ENCODE data around the gene DMKN.
A peak's percentile ranks its signal among the peaks of the same experiment; 100 is the strongest.

Gene DMKN

GRCh38 chr19:35546532-35546931, 33.1 kb upstream of the DMKN start:
- no peak for ATAC-seq
- TF ChIP-seq ZNF565 (CRISPR knock-in tag; conservative IDR thresholded peaks at IDR 0.05; ENCODE audit: low read depth), result no peak
- TF ChIP-seq ISL1 (CRISPR knock-in tag; IDR thresholded peaks at IDR 0.05), result no peak
- no peak for TF ChIP-seq ESRRG (CRISPR knock-in tag; IDR thresholded peaks at IDR 0.05)
- no peak for TF ChIP-seq ZC3H10 (CRISPR knock-in tag; IDR thresholded peaks at IDR 0.05)
- TF ChIP-seq PPARA (CRISPR knock-in tag; IDR thresholded peaks at IDR 0.05; ENCODE audit: borderline replicate concordance), result no peak
- TF ChIP-seq PATZ1 (CRISPR knock-in tag; IDR thresholded peaks at IDR 0.05; ENCODE audit: borderline replicate concordance), result no peak
- no peak for TF ChIP-seq CSRNP3 (CRISPR knock-in tag; IDR thresholded peaks at IDR 0.05)
- TF ChIP-seq BACH2 (CRISPR knock-in tag; IDR thresholded peaks at IDR 0.05; ENCODE audit: borderline replicate concordance), result no peak
- TF ChIP-seq CSDC2 (CRISPR knock-in tag; IDR thresholded peaks at IDR 0.05), result no peak
- no peak for TF ChIP-seq TCF4 (CRISPR knock-in tag; IDR thresholded peaks at IDR 0.05; ENCODE audit: borderline replicate concordance)

- ATAC-seq, result peak; percentile 55
- TF ChIP-seq BACH2 (CRISPR knock-in tag; IDR thresholded peaks at IDR 0.05; ENCODE audit: borderline replicate concordance) (no peak), ZNF565 (CRISPR knock-in tag; conservative IDR thresholded peaks at IDR 0.05; ENCODE audit: low read depth) (no peak), OSR1 (CRISPR knock-in tag; IDR thresholded peaks at IDR 0.05) (no peak), CSDC2 (CRISPR knock-in tag; IDR thresholded peaks at IDR 0.05) (no peak), ZC3H10 (CRISPR knock-in tag; IDR thresholded peaks at IDR 0.05) (no peak), TOX (CRISPR knock-in tag; IDR thresholded peaks at IDR 0.05; ENCODE audit: borderline replicate concordance) (no peak), ZNF8 (CRISPR knock-in tag; IDR thresholded peaks at IDR 0.05) (no peak), PATZ1 (CRISPR knock-in tag; IDR thresholded peaks at IDR 0.05; ENCODE audit: borderline replicate concordance) (no peak), ZFP30 (CRISPR knock-in tag; IDR thresholded peaks at IDR 0.05) (no peak), CSRNP3 (CRISPR knock-in tag; IDR thresholded peaks at IDR 0.05) (no peak), CREB5 (CRISPR knock-in tag; IDR thresholded peaks at IDR 0.05; ENCODE audit: low read depth) (no peak), TSHZ2 (CRISPR knock-in tag; IDR thresholded peaks at IDR 0.05) (no peak), ZFP3 (CRISPR knock-in tag; IDR thresholded peaks at IDR 0.05) (no peak), RARB (CRISPR knock-in tag; IDR thresholded peaks at IDR 0.05) (no peak), PPARA (CRISPR knock-in tag; IDR thresholded peaks at IDR 0.05; ENCODE audit: borderline replicate concordance) (no peak), GLIS3 (CRISPR knock-in tag; IDR thresholded peaks at IDR 0.05) (no peak), ISL1 (CRISPR knock-in tag; IDR thresholded peaks at IDR 0.05) (no peak)
Observed at GRCh38 chr19:35545855-35546381, 32.5 kb upstream of the DMKN start.

All from SK-N-SH treated with all-trans-retinoic acid at 6 μM for 48 hours (cell line).